Uterus (tissue), 2 donors: ENCODE results near the gene TRIM15.

Experiments
- CTCF ChIP-seq, 4 experiments: fragments of 200-600 bp in 2 of 4; fragments of 450-650 bp in 2 of 4; sonication (generic) in 2 of 4; IDR thresholded peaks; one replicate each; pipeline ENCODE4 v1.5.1; 2016 to 2019; ENCODE audit warnings: antibody characterized with exemption in 4 of 4, mild to moderate bottlenecking in 2 of 4, moderate library complexity in 1 of 4
- POLR2A ChIP-seq, 2 donors: fragments of 450-650 bp; IDR thresholded peaks; one replicate each; pipeline ENCODE4 v1.6.1; 2016; ENCODE audit warnings: antibody characterized with exemption in 2 of 2, mild to moderate bottlenecking in 1 of 2, moderate library complexity in 1 of 2

- TF ChIP-seq CTCF (IDR thresholded peaks at IDR 0.05): no peak
- no peak for TF ChIP-seq POLR2A (IDR thresholded peaks at IDR 0.05)
Observed at GRCh38 chr6:30163918-30164654, 740 bp downstream of the TRIM15 start.
